Sigmoid colon (tissue), 7 donors: Measurements from ENCODE around the gene MYO7B. TPM values are rescaled to one million over a fixed set of nuclear protein-coding genes. Genes with fewer than 3 reads are reported as not detected.
A peak's percentile ranks its signal among the peaks of the same experiment; 100 is the strongest.

Experiments used
- DNase-seq: peaks from one replicate; pipeline ENCODE4 v3.0.0-alpha.2; 2019
- H3K27ac ChIP-seq, 4 donors: fragments of 200-600 bp; sonication (generic); one replicate each; pipeline ENCODE4 v1.5.1; 2016 to 2019; ENCODE audit warnings: mild to moderate bottlenecking in 1 of 4
- H3K27me3 ChIP-seq, 3 donors: fragments of 200-600 bp; sonication (generic); one replicate each; pipeline ENCODE4 v1.5.1; 2019; ENCODE audit warnings: mild to moderate bottlenecking in 1 of 3
- H3K36me3 ChIP-seq, 4 donors: fragments of 200-600 bp; sonication (generic); one replicate each; pipeline ENCODE4 v1.5.1; 2016 to 2019
- H3K4me1 ChIP-seq, 4 donors: fragments of 200-600 bp; sonication (generic); one replicate each; pipeline ENCODE4 v1.5.1; 2017 to 2019
- H3K4me3 ChIP-seq, 4 donors: fragments of 200-600 bp; sonication (generic); one replicate each; pipeline ENCODE4 v1.5.1; 2017 to 2019; ENCODE audit warnings: mild to moderate bottlenecking in 2 of 4, moderate library complexity in 1 of 4
- H3K9me3 ChIP-seq, 4 donors: fragments of 200-600 bp in 3 of 4; sonication (generic) in 3 of 4; one replicate each; pipeline versions ENCODE4 v1.5.1 to v1.6.1; 2013 to 2019
- EP300 ChIP-seq, 4 donors: sonication (generic); formaldehyde crosslinking; IDR thresholded peaks; one replicate each; pipeline ENCODE4 v1.6.1; 2017; ENCODE audit warnings: antibody characterized with exemption in 4 of 4
- POLR2A ChIP-seq, 2 donors: fragments of 450-650 bp; IDR thresholded peaks; one replicate each; pipeline ENCODE4 v1.6.1; 2016; ENCODE audit warnings: antibody characterized with exemption in 2 of 2, mild to moderate bottlenecking in 2 of 2, moderate library complexity in 2 of 2
- POLR2AphosphoS5 ChIP-seq, 4 donors: sonication (generic); formaldehyde crosslinking; IDR thresholded peaks; one replicate each; pipeline ENCODE4 v1.6.1; 2017; ENCODE audit warnings: antibody characterized with exemption in 4 of 4
- WGBS, 2 donors: extraction: QIAGEN DNeasy Blood & Tissue Kit; methylation state at CpG; one replicate each; pipeline ENCODE4 v1.1.7; 2013; 5-methylcytosine and 5-hydroxymethylcytosine counted together
- intact Hi-C: fragments of 100-400 bp; cut with DNase I; formaldehyde crosslinking; loops from one replicate; pipeline ENCODE4 v1.15.1; 2023
- polyA plus RNA-seq, 3 donors: library from polyadenylated mRNA; stranded (reverse); fragments of 200-250 nt; gene quantifications; one replicate each; pipeline ENCODE4 v1.2.3, GENCODE V29; 2013
- total RNA-seq, 4 donors: library from RNA; depleted of rRNA; stranded (reverse); fragments of >200 nt; gene quantifications; one replicate each; pipeline ENCODE4 v1.1.0, GENCODE V29; 2016
- TF ChIP-seq, protein P1 (sequence below), 4 experiments: fragments of 450-650 bp in 3 of 4; fragments of 200-600 bp in 1 of 4; IDR thresholded peaks; one replicate each; pipeline ENCODE4 v1.5.1; 2016 to 2019; ENCODE audit warnings: antibody characterized with exemption in 4 of 4, mild to moderate bottlenecking in 3 of 4, moderate library complexity in 2 of 4
- donor health status: healthy with polysubstance abuse.
- donor health status: Bipolar disorder and iron deficiency.
- donor health status: healthy.

The MYO7B gene
- total and polyA plus RNA-seq, 7 donors = 0.54 to 128 (median 30.3) TPM; not detected in 1

- no peaks in the 10 kb centered on the region for H3K9me3 ChIP-seq
- WGBS, 2 donors = 80 to 81% methylated on average over 25 of the region's 25 CpGs
- TF ChIP-seq POLR2AphosphoS5 (IDR thresholded peaks at IDR 0.05) (peak in 3 of 4 donors; percentile 37 to 46 (median 43)), POLR2A (IDR thresholded peaks at IDR 0.05) (no peak)
- TF ChIP-seq, protein P1, sequence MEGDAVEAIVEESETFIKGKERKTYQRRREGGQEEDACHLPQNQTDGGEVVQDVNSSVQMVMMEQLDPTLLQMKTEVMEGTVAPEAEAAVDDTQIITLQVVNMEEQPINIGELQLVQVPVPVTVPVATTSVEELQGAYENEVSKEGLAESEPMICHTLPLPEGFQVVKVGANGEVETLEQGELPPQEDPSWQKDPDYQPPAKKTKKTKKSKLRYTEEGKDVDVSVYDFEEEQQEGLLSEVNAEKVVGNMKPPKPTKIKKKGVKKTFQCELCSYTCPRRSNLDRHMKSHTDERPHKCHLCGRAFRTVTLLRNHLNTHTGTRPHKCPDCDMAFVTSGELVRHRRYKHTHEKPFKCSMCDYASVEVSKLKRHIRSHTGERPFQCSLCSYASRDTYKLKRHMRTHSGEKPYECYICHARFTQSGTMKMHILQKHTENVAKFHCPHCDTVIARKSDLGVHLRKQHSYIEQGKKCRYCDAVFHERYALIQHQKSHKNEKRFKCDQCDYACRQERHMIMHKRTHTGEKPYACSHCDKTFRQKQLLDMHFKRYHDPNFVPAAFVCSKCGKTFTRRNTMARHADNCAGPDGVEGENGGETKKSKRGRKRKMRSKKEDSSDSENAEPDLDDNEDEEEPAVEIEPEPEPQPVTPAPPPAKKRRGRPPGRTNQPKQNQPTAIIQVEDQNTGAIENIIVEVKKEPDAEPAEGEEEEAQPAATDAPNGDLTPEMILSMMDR (IDR thresholded peaks at IDR 0.05) = no peak
- H3K4me1 ChIP-seq = peaks cover 0 to 99% (median 97%) of the 10 kb centered on the region in 4 donors
- DNase-seq = peak; percentile 79
- no peak overlapping the region for H3K4me3 ChIP-seq
- peaks cover 7 to 46% (median 30%) of the 10 kb centered on the region in 4 donors for H3K36me3 ChIP-seq
- peak overlapping the region; percentile 86 to 97 (median 92) for H3K27ac ChIP-seq
- intact Hi-C loops = loop anchor here (1.0 to 2.0 kb wide), 2 partner anchors 22 to 29 kb away; partner anchors contain the start of gene LIMS2
- no peaks in the 10 kb centered on the region for H3K27me3 ChIP-seq
Observed at GRCh38 chr2:127652786-127653357, 117.4 kb downstream of the MYO7B start.

DNA sequence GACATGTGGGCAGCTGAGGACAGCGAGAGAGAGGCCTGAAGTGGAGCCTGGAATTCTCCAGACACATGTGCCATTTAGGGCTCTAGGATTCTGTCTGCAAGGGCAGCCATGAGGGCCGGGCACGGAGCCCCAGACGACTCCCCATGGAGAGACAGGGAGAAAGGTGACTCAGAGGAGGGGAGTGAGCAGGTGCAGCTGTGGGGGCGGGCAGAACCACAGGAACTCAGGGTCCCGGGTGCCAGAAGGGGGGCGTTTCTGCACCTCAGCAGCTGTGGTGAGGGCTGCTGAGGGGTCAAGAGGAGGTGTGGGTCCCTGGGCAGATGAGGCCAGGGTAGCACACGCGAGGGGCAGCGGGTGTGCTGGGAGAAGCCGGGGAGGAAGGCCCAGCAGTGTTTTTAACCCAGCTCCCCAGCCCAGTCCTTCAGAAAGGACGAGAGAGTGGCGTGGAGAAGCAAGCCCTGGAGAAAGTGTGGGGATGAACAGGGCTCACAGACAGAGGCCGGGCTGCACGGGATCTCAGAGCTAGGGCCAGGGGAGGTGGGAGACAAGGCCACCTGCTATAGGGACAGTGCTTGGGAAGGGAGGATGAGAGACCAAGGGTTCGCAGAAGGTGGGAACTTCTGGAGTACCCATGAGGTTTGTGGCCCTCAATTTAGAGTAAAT lies 118.1 kb downstream of the MYO7B start:
- H3K9me3 ChIP-seq = no peaks in the 10 kb centered on the region
- intact Hi-C loops = loop anchor here (2.0 kb wide), 1 partner anchor 21 kb away; the partner anchor contains the start of gene LIMS2
- peak overlapping the region; percentile 86 to 97 (median 92) for H3K27ac ChIP-seq
- peaks cover 7 to 41% (median 31%) of the 10 kb centered on the region in 4 donors for H3K36me3 ChIP-seq
- no peak overlapping the region for H3K4me3 ChIP-seq
- TF ChIP-seq POLR2A (IDR thresholded peaks at IDR 0.05) (no peak), EP300 (IDR thresholded peaks at IDR 0.05) (peak in 1 of 4 donors; percentile 10), POLR2AphosphoS5 (IDR thresholded peaks at IDR 0.05) (peak in 1 of 4 donors; percentile 25)
- peaks cover 0 to 99% (median 97%) of the 10 kb centered on the region in 4 donors for H3K4me1 ChIP-seq
- peak; percentile 73 for DNase-seq
- WGBS, 2 donors = 74 to 81% methylated on average over 16 of the region's 16 CpGs
- H3K27me3 ChIP-seq = no peaks in the 10 kb centered on the region

DNA sequence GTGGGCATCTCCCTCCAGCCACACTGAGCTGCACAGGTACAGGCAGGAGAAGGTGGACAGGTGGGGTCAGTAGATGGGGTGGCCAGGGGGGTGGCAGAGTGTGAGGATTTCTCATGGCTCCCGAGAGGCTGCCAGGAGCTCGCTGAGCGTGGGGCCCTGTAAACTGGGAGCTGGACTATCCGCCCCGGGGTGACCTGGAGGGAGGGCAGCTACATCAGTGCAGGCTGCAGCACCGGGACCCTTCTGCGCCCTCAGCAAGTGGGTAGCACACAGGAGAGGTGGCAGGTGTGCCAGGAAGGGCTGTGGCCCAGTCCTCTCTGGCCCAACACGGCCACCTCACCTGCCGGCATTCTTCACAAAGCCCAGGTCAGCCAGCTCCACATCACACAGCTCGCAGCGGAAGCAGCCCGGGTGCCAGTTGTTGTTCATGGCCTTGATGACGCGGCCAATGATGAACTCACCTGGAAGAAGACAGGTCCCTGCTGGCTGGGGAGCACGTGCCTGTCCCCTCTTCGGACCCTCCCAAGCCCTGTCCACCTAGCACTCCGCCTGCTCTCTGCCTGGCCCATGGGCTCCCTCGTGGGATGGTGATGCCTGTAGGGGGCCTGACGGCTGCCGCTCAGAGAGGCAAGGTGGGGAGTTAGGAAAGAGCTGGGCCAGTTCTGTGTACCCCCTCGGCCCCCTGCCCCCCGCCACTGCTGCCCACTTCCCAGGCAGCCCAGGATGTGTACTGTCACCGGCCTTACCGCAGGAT lies 118.8 kb downstream of the MYO7B start:
- no peaks in the 10 kb centered on the region for H3K27me3 ChIP-seq
- no peak overlapping the region for H3K4me3 ChIP-seq
- H3K9me3 ChIP-seq = no peaks in the 10 kb centered on the region
- peak; percentile 64 for DNase-seq
- H3K36me3 ChIP-seq = peaks cover 7 to 40% (median 31%) of the 10 kb centered on the region in 4 donors
- intact Hi-C loops = no loop called here
- no peak for TF ChIP-seq EP300 (IDR thresholded peaks at IDR 0.05)
- TF ChIP-seq, protein P1 (IDR thresholded peaks at IDR 0.05) = no peak
- TF ChIP-seq POLR2AphosphoS5 (IDR thresholded peaks at IDR 0.05) = peak in 2 of 4 donors; percentile 2 to 12
- peak overlapping the region; percentile 86 to 97 (median 92) for H3K27ac ChIP-seq
- H3K4me1 ChIP-seq = peaks cover 0 to 100% (median 99%) of the 10 kb centered on the region in 4 donors
- WGBS, 2 donors = 89 to 93% methylated on average over 24 of the region's 24 CpGs

DNA sequence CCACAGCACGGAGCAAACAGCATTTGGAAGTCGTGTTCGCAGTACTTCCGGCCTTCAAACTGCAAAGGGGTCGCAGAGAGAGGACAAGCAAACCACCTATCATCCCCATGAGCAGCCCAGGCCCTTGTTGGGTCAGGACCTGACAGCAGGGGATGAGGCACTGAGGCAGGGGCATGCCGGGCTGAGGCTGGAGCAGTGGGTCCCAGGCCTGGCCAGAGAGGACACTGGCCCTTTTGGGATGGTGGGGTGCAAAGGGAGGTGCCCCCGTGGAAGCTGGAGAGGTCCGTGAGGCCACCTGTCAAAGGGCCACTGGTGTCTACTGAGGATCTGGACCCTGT lies 119.3 kb downstream of the MYO7B start:
- Histone ChIP-seq H3K36me3 (peaks cover 7 to 40% (median 30%) of the 10 kb centered on the region in 4 donors), H3K27me3 (no peaks in the 10 kb centered on the region), H3K4me3 (no peak overlapping the region), H3K27ac (peak overlapping the region; percentile 86 to 97 (median 92)), H3K4me1 (peaks cover 0 to 100% (median 99%) of the 10 kb centered on the region in 4 donors), H3K9me3 (no peaks in the 10 kb centered on the region)
- intact Hi-C loops = no loop called here
- 93 to 94% methylated on average over 8 of the region's 8 CpGs for WGBS, 2 donors
- peak; percentile 63 for DNase-seq
- TF ChIP-seq POLR2A (IDR thresholded peaks at IDR 0.05) (no peak), EP300 (IDR thresholded peaks at IDR 0.05) (no peak), POLR2AphosphoS5 (IDR thresholded peaks at IDR 0.05) (no peak)
- TF ChIP-seq, protein P1 (IDR thresholded peaks at IDR 0.05) = no peak
